DND-41 (cell line): ENCODE measurements around the gene OBSCN.

Source experiments
- EZH2 ChIP-seq: IDR thresholded peaks from 3 replicates; pipeline ENCODE4 v1.6.1; 2012; ENCODE audit warnings: borderline replicate concordance, low read depth, mild to moderate bottlenecking, moderate library complexity, low read length, inconsistent platforms; ENCODE audit not compliant: severe bottlenecking
- TF ChIP-seq, protein P1 (sequence below): IDR thresholded peaks from 2 replicates; pipeline ENCODE4 v1.5.1; 2012; ENCODE audit warnings: borderline replicate concordance, low read length, moderate library complexity, mild to moderate bottlenecking; ENCODE audit not compliant: poor library complexity, severe bottlenecking; ENCODE audit errors: extremely low read depth

DNA sequence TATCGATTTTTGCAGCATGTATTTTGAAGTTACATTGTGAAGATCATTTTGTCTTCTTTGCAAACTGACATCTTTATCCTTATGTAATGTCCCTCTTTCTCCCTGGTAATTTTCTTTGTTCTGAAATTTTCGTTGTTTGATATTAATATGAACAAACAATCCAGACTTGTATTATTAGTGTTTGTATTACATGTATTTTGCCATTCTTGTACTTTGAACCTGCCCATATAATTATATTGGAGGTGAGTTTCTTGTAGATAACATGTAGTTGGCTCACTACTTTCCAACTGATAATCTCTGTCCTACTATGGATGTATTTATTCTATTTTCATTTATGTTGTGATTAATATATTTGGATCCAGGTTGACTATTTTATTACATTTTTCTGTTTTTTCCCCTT lies 27.1 kb downstream of the OBSCN start:
- TF ChIP-seq, protein P1, sequence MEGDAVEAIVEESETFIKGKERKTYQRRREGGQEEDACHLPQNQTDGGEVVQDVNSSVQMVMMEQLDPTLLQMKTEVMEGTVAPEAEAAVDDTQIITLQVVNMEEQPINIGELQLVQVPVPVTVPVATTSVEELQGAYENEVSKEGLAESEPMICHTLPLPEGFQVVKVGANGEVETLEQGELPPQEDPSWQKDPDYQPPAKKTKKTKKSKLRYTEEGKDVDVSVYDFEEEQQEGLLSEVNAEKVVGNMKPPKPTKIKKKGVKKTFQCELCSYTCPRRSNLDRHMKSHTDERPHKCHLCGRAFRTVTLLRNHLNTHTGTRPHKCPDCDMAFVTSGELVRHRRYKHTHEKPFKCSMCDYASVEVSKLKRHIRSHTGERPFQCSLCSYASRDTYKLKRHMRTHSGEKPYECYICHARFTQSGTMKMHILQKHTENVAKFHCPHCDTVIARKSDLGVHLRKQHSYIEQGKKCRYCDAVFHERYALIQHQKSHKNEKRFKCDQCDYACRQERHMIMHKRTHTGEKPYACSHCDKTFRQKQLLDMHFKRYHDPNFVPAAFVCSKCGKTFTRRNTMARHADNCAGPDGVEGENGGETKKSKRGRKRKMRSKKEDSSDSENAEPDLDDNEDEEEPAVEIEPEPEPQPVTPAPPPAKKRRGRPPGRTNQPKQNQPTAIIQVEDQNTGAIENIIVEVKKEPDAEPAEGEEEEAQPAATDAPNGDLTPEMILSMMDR = no peak
- TF ChIP-seq EZH2 = no peak
